ENCODE data around the gene TXNDC9.
"Not testable (repeated sequence)": the region's sequence is repeated elsewhere in the genome, so short reads cannot be mapped to it uniquely, and the experiment has no call there.

The TXNDC9 gene

GRCh38 chr2:99317873-99318200 lies 18.3 kb downstream of the TXNDC9 start:
- DNase-seq = not testable (repeated sequence)

DNA sequence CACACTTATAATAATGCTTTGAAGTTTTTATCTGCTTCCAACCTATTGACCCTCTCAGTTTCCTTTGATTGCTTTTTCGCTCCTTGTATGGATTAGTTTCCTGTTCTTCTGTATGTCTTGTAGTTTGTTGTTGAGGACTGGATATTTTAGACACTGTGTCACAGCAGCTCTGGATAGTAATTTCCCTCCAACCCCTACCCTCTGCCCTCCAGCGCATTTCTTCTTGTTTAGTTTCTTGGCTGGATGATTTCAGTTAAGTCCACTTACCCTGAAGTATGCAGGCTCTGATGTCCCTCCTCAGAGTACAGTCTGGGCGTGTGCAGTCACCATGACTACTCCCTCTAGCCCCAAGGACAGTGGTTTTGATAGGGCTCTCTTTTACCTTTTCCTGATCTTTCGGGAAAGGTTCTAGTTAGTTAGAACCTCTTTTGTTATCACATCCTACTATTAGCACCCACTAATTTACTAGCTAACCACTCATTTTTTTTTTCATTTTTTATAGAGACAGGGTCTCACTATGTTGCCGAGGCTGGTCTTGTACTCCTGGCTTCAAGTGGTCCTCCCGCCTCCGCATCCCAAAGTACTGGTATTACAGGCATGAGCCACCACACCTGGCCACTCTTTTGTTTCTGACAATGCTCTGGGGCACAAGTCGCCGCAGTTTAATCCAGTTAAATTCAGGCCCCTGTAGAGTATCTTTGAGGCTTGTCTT lies 18.8 kb downstream of the TXNDC9 start:
- no peak for DNase-seq

DNA sequence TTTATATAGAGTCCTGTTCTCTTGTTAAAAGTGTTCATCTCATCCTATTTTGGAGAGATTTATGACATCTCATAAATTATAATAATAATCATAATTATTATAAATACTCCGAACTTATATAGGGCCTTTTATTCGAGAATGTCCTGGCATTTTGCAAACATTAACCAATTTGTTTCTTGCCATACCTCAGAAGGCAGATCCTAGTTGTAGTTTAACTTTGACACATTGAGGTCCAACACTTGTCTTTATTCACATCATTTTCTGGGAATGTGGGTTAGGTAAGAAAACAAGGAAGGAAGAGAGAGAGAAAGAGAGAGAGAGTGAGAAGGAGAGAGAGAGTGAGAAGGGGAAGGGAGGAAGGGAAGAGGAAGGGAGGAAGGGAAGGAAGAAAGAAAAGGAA lies 35.0 kb downstream of the TXNDC9 start, which contains the start of gene LYG1:
Gene LYG1 (minus strand): TSS at position 101 of the 400 bp plus-strand sequence. CDS start 5,527 bp downstream, outside the sequence.
- DNase-seq = not testable (repeated sequence)

GRCh38 chr2:99299580-99299979 lies 36.6 kb downstream of the TXNDC9 start:
- DNase-seq = no peak

DNA sequence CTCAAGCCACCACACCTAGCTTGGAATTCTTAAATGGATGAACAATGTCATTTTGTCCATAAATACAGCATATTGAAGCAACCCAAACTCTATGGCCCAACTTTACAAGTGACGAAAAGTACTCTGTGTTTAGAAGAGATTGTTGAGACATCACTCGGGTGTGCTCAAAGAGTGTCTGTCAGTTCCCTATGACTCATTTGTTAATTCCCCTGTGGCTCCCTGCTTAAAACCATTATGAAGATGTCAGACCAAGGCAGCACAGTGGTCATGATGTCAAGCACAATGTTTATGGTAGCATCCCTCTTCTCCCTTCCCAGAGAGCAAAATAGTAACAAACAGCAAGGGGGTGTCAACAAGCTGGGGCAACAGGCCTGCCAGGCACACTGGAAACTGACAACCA lies 38.1 kb downstream of the TXNDC9 start:
- DNase-seq = no peak

DNA sequence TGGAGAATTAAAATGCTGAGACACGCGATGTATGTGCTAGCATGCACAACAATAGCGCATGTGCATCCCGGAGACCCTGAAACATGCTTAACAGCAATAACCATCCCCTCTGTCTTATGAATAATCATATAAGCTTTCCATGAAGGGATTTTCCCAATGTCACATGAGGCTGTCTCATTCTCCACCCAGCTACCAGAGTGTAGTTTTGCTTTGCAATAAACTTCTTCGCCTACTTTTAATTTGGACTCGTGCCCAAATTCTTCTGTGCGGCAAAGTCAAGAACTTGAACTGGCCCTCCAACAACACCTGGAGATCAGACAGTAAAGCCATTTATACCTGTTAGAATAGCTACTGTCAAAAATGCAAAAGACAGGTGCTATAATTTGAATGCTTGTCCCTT lies 50.6 kb downstream of the TXNDC9 start:
- no peak for DNase-seq

DNA sequence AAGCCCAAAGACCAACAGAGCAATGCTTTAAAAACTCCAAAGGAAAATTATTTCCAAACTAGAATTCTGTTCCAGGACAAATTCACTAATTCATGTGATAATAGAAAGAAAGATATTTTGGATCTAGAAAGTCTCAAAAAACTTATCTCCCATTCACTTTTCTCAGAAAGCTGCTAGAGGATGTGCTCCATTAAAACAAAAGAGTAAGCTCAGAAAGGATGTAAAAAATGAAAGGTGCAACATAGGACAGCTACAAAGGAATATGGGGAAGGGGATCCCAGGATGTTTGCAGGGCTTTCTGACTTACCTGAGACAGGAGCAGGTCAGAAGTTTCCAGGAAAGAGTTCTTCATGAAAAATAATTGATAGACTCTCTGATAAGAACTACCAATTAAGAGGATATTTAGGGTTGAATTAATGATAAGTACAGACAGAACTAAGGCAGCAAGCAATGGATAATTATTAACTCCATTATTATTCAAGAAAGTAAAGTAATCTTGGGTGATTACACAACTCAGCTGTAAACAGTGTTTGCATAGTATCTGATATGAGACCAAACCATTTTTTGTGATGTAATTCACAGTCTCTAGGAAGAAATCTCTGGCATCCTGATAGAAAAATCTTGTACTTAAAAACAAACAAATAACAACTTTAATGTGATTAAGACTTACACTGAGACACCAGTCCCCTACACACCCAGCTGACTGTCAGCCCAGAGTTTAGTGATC lies 56.0 kb downstream of the TXNDC9 start:
- no peak for DNase-seq

DNA sequence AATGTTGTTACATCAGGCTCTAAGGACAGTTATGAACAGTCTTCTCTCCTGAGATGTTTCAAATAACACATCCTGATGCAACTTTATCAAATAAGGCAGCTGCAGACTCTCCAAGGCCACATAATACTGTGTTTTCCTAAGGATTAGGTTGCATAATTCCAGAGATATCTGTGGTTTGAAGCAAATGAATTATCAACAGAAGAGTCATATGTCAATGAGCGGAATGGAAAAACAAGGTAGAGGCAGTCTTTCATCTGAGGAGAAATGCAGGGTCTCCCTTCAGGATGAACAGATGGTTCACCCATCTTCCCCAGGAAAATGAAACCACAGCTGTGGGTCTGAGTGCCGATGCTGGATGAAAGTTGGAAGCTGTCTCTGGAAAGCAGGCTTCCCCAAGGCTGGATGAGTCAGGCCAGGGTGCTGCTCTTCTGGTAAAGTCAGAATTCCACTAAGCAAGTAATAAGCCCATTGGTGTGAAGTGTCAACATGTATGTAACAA lies 57.3 kb downstream of the TXNDC9 start:
- DNase-seq = no peak

DNA sequence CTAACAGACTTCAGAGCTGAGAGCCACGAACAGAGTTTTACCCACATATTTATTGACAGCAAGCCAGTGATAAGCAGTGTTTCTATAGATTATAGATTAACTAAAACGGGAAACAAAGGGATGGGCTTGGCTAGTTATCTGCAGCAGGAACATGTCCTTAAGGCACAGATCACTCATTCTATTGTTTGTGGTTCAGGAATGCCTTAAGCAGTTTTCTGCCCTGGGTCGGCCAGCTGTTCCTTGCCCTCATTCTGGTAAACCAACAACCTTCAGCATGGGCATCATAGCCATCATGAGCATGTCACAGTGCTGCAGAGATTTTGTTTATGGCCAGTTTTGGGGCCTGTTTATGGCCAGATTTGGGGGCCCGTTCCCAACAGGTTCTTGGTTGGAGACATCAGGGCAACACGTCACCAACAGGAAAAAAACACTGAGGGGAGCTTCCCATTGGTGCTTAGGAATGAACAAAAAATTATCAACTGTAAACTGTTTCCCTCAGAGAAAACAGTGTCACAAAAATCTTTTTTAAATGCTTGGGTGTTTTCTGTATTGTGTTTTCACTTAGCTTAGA lies 57.9 kb downstream of the TXNDC9 start:
- not testable (repeated sequence) for DNase-seq

DNA sequence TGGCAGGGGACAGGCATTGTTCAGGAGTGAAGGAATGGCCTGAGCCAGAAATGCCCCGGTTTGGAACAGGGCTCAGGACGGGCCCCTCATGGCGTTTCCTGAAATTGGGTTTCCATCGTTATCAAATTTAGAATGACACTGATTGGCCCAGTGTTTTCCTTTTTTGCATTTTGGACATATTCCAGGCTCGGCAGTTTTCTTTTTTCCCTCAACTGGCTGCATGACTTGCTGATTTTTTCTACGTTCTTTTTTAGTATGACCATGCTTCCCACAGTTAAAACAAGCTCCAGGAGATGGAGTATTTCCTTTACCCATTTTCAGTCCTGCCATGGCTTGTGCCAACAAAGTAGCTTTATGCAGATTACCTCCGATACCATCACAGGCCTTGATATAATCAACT lies 60.3 kb downstream of the TXNDC9 start:
- DNase-seq = no peak

Measured in NCI-H774 (cell line).